GM19372 (cell line): Measurements from ENCODE around the gene DCC.

Experiments used
- ATAC-seq: cut with Tn5 transposase; IDR thresholded peaks from one replicate; pipeline ENCODE4 v1.9.1; 2021; ENCODE audit warnings: mild to moderate bottlenecking, low read depth, moderate library complexity; ENCODE audit not compliant: unreplicated experiment

The DCC gene

GRCh38 chr18:53135654-53136053 lies 795.7 kb downstream of the DCC start:
- ATAC-seq = no peak

GRCh38 chr18:53139746-53140500 lies 799.9 kb downstream of the DCC start:
- no peak for ATAC-seq

DNA sequence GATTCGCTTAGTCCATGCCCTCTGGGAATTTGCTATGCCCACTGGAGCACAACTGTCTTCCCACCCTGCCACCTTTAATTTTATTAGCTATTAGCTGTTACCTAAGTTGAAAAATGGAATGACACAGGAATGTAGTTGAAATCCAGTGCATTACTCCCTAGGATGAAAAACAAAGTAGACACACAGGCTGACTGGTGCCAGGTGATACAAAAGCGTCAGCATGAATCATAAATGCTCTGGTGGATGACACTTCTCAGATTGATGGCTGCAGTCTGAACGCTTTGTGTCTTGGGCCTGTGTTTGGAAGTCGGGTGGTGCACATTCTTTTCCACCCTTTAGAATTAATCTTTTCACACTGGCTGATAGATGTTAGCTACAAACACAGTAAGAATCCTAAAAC lies 802.0 kb downstream of the DCC start:
- ATAC-seq = no peak

DNA sequence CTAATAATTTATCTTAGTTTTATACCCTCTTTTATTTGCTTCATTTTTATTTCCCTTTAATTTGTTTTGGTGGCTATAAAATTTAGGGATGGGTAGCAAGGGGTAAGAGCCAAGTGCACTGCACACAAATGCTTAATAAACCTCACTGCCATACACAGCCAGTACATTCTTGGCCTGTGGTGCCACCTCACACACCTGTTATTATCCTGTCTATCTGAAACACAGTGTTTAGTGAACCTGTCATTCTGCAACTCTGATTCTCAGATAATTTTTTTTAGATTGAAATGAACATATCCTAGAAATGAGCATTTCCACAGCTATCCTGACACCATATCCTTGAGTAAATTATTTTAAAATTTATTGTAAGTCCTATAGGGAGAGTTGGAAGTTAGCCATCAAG lies 807.5 kb downstream of the DCC start:
- no peak for ATAC-seq

DNA sequence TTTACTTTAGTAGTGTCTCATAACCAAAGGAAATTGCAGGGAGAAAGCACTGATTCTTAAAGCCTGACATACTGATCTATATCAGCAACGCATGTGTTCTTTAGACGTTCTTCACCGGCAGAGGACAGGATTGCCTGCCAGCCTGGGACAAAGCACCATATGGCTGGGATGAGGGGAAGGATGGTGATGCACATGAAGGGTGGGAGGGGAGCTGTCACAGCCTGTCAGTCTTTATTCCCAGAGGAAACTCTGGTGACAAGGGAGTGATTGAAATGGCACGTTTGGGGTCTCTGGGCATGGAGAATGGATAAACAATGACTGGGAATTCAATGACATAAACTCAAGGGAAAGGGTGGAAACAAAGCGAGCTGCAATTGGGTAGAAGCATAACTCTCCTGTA lies 808.1 kb downstream of the DCC start:
- ATAC-seq = no peak

DNA sequence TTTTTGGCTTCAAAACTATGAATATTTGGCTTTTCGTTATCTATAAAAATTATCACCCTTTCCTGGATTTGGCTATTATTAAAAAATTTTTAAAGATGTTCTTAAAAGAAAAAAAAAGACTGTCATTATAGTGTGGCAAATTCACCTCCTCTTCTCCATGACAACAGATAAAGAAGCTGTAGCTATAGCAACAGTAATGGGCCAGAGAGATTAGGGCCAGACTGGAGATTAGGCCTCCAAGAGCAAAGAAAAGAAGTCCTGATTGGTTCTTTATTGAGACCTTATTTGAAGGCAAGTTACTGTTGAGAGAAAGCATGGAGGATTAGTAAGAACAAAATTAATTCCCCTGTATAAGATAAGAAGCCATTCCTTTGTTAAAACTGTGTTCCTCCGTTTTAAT lies 812.5 kb downstream of the DCC start:
- no peak for ATAC-seq

DNA sequence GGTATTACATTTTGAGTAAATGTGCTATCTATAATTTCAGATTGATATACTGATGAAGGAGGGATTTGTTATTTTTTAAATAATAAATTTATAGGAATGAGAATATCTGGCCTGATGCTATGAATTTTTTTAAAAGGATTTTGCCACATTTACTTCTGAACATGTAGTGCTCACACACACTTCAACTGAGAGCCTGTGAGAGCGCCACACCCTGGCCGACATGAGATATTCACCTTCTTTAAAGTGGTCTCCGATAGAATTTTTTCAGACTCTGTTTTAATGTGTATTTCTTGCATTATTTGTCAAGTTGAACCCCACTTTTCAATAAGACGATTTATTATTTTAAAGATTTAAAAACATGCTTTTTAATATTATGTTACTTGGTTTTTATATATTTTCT lies 813.3 kb downstream of the DCC start:
- ATAC-seq = no peak

GRCh38 chr18:53153800-53154199 lies 813.8 kb downstream of the DCC start:
- no peak for ATAC-seq

- ATAC-seq = no peak
Measured at GRCh38 chr18:53165770-53166169, 825.8 kb downstream of the DCC start.

DNA sequence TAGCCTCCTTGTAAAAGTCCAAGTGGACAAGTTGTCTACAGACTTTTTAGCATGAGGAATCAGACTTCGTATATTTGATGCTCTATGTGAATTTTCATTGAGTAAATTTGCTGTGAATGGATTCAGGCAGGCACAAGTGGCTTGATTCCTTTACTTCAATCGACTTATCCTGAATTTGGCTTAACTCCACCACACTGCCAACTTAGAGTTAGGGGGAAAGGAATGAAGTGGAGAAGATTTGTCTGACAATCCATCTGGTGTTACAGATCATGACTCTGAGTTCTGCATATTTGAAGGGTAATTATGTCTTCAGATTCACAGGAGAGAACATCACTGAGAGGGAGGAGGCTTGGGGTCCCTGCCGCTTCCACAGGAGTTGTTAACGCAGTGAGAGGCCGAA lies 829.3 kb downstream of the DCC start:
- no peak for ATAC-seq

GRCh38 chr18:53191634-53192033 lies 851.6 kb downstream of the DCC start:
- no peak for ATAC-seq

DNA sequence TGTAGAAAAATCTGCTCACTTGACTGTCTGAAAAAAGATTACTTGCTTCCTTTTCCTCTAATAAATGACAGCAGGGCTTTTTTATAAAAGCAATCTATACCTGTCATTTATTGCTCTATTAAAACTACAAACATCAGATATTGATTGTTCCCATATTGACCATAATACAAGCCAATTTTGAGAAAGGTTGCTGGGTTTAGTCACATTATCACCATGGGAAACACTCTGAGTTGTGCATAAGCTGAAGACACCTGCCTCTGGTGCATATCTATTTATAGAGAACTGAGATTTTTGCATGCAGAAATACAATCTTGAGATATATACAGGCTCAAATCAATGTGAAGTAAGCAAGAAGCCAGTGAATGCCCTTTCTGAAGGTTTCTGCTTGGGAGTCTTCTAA lies 853.9 kb downstream of the DCC start:
- no peak for ATAC-seq

- no peak for ATAC-seq
Measured at GRCh38 chr18:53219853-53220252, 879.9 kb downstream of the DCC start.

GRCh38 chr18:53224128-53224778 lies 884.3 kb downstream of the DCC start:
- ATAC-seq = no peak

GRCh38 chr18:53225567-53226325 lies 885.7 kb downstream of the DCC start:
- no peak for ATAC-seq

GRCh38 chr18:53234610-53235009 lies 894.6 kb downstream of the DCC start:
- no peak for ATAC-seq

DNA sequence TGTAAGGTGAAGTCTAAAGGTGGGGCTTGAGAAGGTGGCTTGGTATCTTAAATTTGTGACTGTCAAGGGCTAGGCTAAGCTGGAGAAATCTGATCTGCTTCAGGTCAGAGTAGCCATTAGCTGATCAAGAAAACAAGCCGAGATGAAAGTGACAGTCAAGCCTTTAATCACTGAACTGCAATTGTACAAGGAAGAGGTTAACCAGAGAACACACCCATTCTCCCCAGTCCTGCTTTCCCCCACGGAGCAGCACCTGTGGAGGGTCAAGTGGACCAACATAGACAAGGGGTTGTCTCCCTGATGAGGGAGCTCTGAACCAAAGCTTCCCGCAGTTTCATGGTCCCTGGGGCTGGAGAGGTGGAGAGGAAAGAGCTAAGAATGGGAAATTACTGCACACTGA lies 901.2 kb downstream of the DCC start:
- no peak for ATAC-seq

GRCh38 chr18:53253789-53254188 lies 913.8 kb downstream of the DCC start:
- no peak for ATAC-seq

DNA sequence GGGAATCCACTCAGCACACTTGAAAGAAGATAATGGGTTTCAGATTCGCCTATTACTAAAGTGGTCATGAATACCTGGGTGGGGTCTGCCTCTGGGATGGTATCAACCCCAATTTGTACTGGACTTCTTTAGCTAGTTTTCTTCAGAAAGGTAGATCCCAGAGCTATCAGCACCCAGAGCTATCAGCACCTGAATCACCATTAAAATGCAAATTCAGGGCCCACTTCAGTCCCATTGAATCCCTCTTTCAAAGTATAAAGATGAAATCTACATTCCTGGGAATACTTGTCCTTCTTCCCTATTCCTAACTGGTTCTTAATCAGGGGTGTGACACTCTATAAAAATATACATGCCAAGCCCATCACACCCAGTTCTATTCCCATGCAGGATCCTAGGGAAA lies 914.3 kb downstream of the DCC start:
- ATAC-seq = no peak

- no peak for ATAC-seq
Measured at GRCh38 chr18:53261241-53261640, 921.2 kb downstream of the DCC start.

DNA sequence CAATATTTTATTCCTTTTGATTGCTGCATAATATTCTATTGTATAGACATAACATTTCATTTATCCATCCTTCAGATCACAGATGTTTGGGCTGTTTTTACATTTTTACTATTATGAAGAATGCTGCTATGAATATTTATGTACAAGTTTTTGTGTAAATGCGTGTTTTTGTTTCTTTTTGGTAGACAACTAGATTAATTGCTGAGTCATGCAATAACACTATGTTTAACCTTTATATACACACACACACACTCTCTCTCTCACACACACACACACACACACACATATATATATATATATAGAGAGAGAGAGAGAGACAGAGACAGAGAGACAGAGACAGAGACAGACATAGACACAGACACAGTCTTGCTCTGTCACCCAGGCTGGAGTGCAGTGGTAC lies 926.9 kb downstream of the DCC start:
- no peak for ATAC-seq

GRCh38 chr18:53268455-53268854 lies 928.5 kb downstream of the DCC start:
- ATAC-seq = no peak
